ENCODE data around the gene DCLRE1C. TPM values are rescaled to one million over a fixed set of nuclear protein-coding genes. Genes with fewer than 3 reads are reported as not detected.

Gene DCLRE1C
- total RNA-seq, 4 donors from 2014 or later, result 13.0 to 114 (median 17.2) TPM

DNA sequence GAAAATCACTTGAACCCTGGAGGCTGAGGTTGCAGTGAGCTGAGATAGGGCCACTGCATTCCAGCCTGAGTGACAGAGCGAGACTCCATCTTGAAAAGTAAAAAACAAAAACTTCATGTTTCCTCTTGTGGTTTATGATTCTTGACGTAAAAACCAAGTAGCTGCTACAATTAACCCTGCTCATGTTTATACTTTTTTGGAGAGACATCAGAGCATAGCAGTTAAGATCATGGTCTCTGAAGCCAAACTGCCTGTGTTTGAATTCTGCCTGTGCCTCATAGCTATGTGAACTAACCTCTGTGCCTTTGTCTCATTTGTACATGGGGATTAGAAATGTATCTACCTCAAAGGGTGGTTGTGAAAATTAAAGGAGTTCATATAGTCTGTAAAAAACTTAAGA, 48.0 kb downstream of the DCLRE1C start:
- TF ChIP-seq, protein P1, sequence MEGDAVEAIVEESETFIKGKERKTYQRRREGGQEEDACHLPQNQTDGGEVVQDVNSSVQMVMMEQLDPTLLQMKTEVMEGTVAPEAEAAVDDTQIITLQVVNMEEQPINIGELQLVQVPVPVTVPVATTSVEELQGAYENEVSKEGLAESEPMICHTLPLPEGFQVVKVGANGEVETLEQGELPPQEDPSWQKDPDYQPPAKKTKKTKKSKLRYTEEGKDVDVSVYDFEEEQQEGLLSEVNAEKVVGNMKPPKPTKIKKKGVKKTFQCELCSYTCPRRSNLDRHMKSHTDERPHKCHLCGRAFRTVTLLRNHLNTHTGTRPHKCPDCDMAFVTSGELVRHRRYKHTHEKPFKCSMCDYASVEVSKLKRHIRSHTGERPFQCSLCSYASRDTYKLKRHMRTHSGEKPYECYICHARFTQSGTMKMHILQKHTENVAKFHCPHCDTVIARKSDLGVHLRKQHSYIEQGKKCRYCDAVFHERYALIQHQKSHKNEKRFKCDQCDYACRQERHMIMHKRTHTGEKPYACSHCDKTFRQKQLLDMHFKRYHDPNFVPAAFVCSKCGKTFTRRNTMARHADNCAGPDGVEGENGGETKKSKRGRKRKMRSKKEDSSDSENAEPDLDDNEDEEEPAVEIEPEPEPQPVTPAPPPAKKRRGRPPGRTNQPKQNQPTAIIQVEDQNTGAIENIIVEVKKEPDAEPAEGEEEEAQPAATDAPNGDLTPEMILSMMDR (IDR thresholded peaks at IDR 0.05; ENCODE audit: low read depth), result no peak

DNA sequence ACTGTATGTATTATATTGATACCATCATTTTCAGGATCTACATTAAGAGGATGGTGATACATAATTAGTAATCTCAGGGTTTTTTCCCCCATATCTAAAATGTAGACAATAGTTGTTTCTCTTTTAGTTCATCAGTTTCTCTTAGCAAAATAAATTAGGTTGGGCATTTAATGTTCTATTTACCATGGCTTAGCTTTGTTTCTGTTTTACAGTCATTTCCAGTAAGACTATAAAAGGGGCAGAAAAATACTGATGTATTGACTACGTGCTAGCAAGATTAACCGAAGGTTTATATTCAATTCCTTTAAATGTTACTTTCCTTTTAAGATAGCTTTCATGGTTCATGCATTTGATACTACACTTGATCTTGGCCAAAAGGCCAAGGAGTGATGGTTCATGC, 49.0 kb downstream of the DCLRE1C start:
- TF ChIP-seq, protein P1 (IDR thresholded peaks at IDR 0.05; ENCODE audit: low read depth), result no peak

DNA sequence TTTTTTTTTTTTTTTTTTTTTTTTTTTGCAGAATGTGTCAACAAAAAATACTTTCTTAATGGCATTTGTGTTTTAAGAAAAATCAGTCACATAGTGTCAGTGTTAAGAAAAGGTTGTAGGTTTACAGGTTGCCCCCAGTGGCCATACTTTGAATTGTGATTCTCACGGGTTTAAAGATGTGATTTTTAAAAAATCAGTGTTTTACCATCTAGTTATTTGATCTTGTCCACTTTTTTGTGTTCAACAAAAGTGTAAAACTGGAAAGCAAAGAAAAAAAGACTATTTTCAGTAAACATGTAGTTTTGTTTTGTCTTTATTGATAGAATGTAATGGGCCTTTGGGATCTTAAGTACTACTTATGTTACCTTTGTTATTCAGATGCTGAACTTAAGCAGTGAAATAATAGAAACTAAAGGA, 49.6 kb downstream of the DCLRE1C start:
- TF ChIP-seq, protein P1 (IDR thresholded peaks at IDR 0.05; ENCODE audit: low read depth), result no peak

DNA sequence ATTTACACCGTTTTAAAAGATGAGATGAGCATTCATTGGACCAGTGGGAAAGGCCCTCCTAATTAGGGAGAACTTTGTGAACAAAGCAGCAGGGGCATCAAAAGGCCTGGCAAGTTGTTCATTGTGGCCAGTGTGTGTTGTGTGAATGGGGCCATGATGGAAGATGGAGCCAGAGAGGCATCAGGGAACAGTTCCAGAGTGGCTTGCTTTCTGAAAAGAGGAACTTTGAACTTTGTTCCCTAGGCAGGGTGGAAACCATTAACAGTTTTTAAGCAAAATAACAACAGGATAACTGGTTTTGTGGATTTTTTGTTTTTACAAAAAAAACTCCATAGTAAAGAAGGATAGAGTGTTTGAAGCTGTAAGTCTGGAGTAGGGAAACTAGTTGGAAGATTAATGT, 62.7 kb downstream of the DCLRE1C start:
- TF ChIP-seq, protein P1 (IDR thresholded peaks at IDR 0.05; ENCODE audit: low read depth), result no peak

DNA sequence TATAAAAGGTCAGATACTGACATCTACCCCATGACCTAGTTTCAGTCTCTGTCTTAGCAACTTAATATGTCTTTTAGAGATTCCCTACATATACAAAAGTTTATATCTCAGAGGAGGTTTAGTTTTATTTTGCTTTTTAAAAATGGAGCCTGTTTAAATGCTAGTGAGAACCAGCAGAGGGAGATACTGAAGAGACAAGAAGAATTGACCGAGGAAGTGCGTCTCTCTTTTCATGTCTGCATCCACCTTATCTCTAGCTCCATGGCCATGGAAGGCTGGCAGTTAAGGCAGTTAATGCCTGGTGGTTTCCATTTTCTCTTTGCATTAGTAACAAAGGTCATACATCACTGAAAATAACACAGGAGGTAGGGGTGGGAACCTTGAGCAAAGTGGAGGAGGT, 64.6 kb downstream of the DCLRE1C start:
- TF ChIP-seq, protein P1 (IDR thresholded peaks at IDR 0.05; ENCODE audit: low read depth), result no peak

DNA sequence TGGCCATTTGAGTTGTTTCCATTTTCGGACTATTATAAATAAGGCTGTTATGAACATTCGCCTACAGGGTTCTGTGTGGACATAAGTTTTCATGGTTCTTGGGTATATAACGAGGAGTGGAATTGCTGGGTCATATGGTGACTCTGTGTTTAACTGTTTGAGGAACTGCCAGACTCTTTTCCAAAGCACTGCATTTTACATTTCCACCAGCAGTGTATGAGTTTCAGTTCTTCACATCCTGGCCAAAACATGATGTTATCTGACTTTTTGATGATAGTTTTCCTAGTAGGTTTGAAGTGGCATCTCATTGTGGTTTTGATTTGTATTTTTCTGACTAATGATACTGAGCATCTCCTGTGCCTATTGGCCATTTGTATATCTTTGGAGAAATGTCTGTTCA, 69.8 kb downstream of the DCLRE1C start:
- TF ChIP-seq, protein P1 (IDR thresholded peaks at IDR 0.05; ENCODE audit: low read depth), result no peak

DNA sequence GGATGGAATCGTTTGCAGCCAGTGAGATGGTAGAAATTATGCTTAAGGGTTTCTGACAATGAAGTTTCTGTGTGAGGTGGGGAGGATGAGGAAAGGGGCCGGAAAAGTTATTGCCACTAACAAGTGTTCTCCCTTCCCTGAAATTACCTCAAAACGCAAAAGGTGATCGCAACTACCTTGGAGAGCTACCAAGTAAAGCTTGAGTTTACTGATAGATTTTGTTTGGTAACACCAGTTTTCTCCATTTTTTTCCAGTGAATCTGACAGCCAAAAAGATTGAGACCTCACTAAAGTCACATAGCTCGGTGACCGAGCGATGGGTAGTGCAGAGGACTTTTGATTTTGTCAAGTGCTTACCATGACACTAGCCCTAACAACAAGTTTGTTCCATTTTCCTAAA, 73.7 kb downstream of the DCLRE1C start:
- TF ChIP-seq, protein P1 (IDR thresholded peaks at IDR 0.05; ENCODE audit: low read depth), result no peak

DNA sequence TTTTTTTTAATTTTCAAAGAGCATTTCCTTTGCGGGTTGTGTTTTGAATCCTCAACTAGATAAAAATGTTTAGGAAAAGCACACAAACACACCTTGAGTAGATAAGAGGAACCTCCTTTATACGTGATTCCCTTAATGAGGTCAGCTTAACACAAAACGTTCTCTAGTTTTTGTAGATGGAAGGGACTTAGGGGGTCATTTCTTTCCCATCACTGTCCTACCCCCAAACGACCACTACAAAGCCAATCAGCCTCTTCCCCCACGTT, 74.0 kb downstream of the DCLRE1C start:
- TF ChIP-seq, protein P1 (IDR thresholded peaks at IDR 0.05; ENCODE audit: low read depth), result no peak

Measured in subcutaneous adipose tissue (tissue), 4 donors.